Subcutaneous abdominal adipose tissue (tissue), 5 donors: Measurements from ENCODE around the gene GPR150.

ENCODE experiments used
- H3K27ac ChIP-seq: one replicate; pipeline ENCODE4 v1.7.0; 2013; ENCODE audit warnings: low read depth, mild to moderate bottlenecking, inconsistent platforms, low read length, moderate library complexity
- H3K27me3 ChIP-seq, 5 donors: one replicate each; pipeline ENCODE4 v1.7.0; 2013; ENCODE audit warnings: low read length in 5 of 5, inconsistent platforms in 1 of 5; ENCODE audit not compliant: control insufficient read depth in 5 of 5, insufficient read depth in 4 of 5
- H3K36me3 ChIP-seq, 5 donors: one replicate each; pipeline ENCODE4 v1.7.0; 2013; ENCODE audit warnings: low read length in 5 of 5; ENCODE audit not compliant: control insufficient read depth in 5 of 5, insufficient read depth in 5 of 5
- H3K4me1 ChIP-seq, 5 donors: one replicate each; pipeline ENCODE4 v1.7.0; 2013; ENCODE audit warnings: low read length in 5 of 5, mild to moderate bottlenecking in 3 of 5, moderate library complexity in 1 of 5; ENCODE audit not compliant: control insufficient read depth in 5 of 5, insufficient read depth in 5 of 5
- H3K4me3 ChIP-seq, 5 donors: one replicate each; pipeline ENCODE4 v1.7.0; 2013; ENCODE audit warnings: low read length in 5 of 5, low read depth in 1 of 5
- H3K9ac ChIP-seq, 5 donors: one replicate each; pipeline ENCODE4 v1.7.0; 2013; ENCODE audit warnings: low read length in 5 of 5, mild to moderate bottlenecking in 4 of 5, moderate library complexity in 3 of 5
- H3K9me3 ChIP-seq, 5 donors: one replicate each; pipeline ENCODE4 v1.7.0; 2013; ENCODE audit warnings: low read length in 5 of 5; ENCODE audit not compliant: control insufficient read depth in 5 of 5
- donor health status: healthy.
- donor health status: healthy.
- donor health status: healthy.
- donor health status: healthy.
- donor health status: healthy.

GPR150 gene

DNA sequence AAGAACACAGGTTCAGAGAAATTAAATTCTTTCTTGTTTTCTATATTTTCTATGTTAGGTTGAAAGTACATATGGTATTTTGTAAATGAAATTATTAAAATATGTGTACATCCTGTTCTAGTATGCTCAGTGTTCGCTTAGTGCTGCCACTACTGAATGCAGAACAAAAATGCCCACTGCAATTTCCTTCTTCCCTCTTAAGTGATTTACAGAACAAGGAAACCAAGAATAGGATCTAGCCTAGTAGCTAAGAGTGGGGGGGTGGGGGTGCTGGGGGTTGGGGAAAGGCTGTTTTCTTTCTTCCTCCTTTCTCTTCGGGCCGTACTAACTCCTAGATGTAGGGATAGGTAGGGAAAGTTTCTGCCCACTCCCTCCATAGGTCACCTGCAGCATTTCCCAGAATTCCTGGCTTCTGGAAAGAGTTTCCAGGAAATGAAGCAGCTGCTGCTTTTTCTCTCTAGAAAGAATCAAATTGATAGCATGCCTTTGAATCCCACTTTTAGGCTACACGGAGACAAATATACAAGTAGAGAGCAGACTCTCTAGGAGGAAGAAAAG lies 47.3 kb downstream of the GPR150 start:
- H3K9me3 ChIP-seq, result no peaks in the 10 kb centered on the region
- H3K4me3 ChIP-seq, result no peak overlapping the region
- H3K4me1 ChIP-seq, result peaks cover 0 to 19% (median 12%) of the 10 kb centered on the region in 5 donors
- no peaks in the 10 kb centered on the region for H3K27me3 ChIP-seq
- no peak overlapping the region for H3K9ac ChIP-seq
- H3K27ac ChIP-seq, result no peak overlapping the region
- no peaks in the 10 kb centered on the region for H3K36me3 ChIP-seq

DNA sequence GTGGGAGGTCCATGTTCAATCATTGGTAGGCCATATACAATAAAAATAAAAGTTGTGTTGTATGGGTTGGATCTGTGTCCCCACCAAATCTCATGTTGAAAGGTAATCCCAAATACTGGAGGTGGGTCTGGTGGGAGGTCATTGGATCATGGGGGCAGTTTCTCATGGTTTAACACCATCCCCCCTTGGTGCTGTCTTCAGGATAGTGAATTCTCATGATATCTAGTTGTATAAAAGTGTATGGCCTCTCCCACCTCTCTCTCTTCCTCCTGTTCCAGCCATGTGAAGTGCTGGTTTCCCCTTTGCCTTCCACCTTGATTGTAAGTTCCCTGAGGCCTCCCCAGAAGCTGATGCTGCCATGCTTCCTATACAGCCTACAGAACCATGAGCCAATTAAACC lies 47.8 kb downstream of the GPR150 start:
- Histone ChIP-seq H3K27ac (no peak overlapping the region), H3K9ac (no peak overlapping the region), H3K9me3 (no peaks in the 10 kb centered on the region), H3K27me3 (no peaks in the 10 kb centered on the region), H3K36me3 (no peaks in the 10 kb centered on the region), H3K4me3 (no peak overlapping the region), H3K4me1 (peaks cover 0 to 24% (median 13%) of the 10 kb centered on the region in 5 donors)

DNA sequence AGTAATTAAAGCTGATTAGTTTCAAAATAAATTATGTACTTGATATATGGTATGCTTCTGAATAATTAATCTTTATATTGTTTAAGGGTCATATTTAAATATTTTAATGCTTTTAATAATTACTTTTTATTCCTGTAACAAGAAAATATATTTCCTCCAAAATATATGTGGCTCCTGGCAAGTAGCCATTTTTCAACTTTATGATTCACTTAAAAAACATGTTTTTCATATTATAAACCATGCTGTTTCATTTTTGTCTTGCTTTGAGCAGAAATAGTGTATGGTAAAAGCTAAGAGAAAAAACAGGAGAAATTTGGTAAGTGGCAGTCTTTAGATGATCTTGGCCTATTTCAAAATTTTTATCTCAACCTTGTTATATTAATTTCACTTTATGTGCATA lies 48.3 kb downstream of the GPR150 start:
- H3K27ac ChIP-seq, result no peak overlapping the region
- no peak overlapping the region for H3K4me3 ChIP-seq
- no peaks in the 10 kb centered on the region for H3K27me3 ChIP-seq
- no peak overlapping the region for H3K9ac ChIP-seq
- peaks cover 0 to 29% (median 19%) of the 10 kb centered on the region in 5 donors for H3K4me1 ChIP-seq
- H3K9me3 ChIP-seq, result no peaks in the 10 kb centered on the region
- no peaks in the 10 kb centered on the region for H3K36me3 ChIP-seq

DNA sequence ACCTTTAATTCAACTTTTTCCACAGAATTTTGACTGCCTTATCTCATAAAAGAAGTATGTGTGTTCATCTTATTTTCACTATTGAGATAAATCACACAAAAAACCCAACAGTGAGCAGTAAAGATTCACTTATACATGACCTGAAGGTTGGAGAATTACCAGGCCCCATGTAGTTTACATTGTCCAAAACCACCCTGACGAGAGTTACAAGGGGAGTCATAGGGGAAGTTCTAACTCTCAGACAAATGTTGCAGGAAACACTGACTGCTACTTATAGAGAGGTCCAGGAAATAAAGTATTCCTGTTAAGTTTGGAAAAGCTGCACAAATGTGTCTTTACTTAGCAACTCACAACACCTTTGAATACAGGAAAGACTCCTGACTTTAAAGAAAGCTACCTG lies 48.8 kb downstream of the GPR150 start:
- H3K4me1 ChIP-seq, result peaks cover 0 to 31% (median 21%) of the 10 kb centered on the region in 5 donors
- no peak overlapping the region for H3K4me3 ChIP-seq
- H3K36me3 ChIP-seq, result no peaks in the 10 kb centered on the region
- no peak overlapping the region for H3K9ac ChIP-seq
- H3K27me3 ChIP-seq, result no peaks in the 10 kb centered on the region
- no peak overlapping the region for H3K27ac ChIP-seq
- H3K9me3 ChIP-seq, result no peaks in the 10 kb centered on the region

DNA sequence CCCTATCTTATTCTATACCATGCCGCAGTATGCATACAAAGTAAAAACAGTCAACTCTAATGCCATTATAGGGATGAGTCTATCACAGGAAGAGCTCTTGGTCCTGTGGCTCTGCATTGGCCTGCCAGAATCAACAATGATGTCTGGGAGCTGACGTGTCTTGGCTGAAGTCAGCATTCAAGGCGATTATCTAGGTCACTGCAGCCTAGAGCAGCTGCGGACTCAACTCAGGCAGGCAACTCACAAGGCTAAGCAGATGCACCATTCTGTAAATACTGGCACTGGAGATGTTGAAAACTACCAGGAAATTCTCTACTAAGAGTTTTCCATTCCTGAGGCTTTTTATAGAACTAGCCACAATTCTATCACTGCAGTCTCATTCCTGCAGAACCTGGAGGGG lies 49.7 kb downstream of the GPR150 start:
- no peak overlapping the region for H3K4me3 ChIP-seq

DNA sequence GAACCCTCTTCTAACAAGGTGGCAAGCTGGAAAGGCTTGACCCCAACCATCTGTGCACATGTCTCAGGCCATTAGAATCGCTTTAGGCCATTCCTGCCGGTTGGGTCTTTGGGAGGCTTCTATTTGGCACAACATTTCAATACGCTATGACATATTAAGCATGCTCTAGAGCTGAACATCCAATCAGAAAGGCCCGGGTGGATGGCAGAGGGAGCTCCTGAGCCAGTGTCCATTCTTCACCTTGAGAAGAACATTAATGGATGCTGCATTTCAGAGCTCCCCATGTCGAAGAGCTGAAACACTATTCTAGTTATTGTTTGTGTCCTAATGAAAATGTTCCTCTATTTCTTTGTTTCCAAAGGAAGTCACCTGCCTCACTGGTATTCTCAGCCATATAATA lies 50.1 kb downstream of the GPR150 start:
- H3K27ac ChIP-seq, result no peak overlapping the region
- peaks cover 0 to 27% (median 15%) of the 10 kb centered on the region in 5 donors for H3K4me1 ChIP-seq

More for the DNA sequence above, 49.7 kb downstream of the GPR150 start:
- peaks cover 0 to 28% (median 15%) of the 10 kb centered on the region in 5 donors for H3K4me1 ChIP-seq
- H3K27me3 ChIP-seq, result no peaks in the 10 kb centered on the region
- no peak overlapping the region for H3K9ac ChIP-seq
- no peaks in the 10 kb centered on the region for H3K9me3 ChIP-seq
- H3K36me3 ChIP-seq, result no peaks in the 10 kb centered on the region
- no peak overlapping the region for H3K27ac ChIP-seq

DNA sequence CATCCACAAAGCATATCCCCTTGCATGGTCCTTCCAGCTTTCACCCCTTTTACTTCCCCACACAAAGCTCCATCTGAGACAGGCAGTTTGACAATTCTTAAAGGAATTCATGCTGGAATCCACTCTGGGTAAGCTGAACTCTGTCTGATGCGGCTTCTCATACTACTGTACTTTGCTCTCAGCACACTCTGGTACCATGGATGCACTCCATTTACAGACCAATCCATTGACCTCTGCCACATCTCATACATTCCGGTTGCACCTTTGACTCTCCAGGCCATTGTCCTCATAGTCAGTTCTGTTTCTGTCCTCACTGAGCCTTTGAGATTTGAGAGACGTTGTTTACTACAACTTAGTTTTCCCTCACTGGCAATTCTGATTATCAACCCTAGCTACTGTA lies 50.7 kb downstream of the GPR150 start:
- Histone ChIP-seq H3K9me3 (no peaks in the 10 kb centered on the region), H3K4me3 (no peak overlapping the region), H3K36me3 (no peaks in the 10 kb centered on the region), H3K27ac (no peak overlapping the region), H3K27me3 (no peaks in the 10 kb centered on the region), H3K4me1 (peaks cover 0 to 27% (median 15%) of the 10 kb centered on the region in 5 donors), H3K9ac (no peak overlapping the region)

More for the DNA sequence above, 50.1 kb downstream of the GPR150 start:
- Histone ChIP-seq H3K4me3 (no peak overlapping the region), H3K9ac (no peak overlapping the region), H3K9me3 (no peaks in the 10 kb centered on the region), H3K27me3 (no peaks in the 10 kb centered on the region), H3K36me3 (no peaks in the 10 kb centered on the region)
